Tracheal epithelial cell (primary cell): Measurements from ENCODE around the gene IPCEF1. TPM values are rescaled to one million over a fixed set of nuclear protein-coding genes. Genes with fewer than 3 reads are reported as not detected.

Experiments used
- total RNA-seq: library from RNA; depleted of rRNA; stranded (reverse); fragments of >200 nt; gene quantifications from 2 replicates; pipeline ENCODE4 v1.2.1, GENCODE V29; 2014

Gene IPCEF1, protein sequence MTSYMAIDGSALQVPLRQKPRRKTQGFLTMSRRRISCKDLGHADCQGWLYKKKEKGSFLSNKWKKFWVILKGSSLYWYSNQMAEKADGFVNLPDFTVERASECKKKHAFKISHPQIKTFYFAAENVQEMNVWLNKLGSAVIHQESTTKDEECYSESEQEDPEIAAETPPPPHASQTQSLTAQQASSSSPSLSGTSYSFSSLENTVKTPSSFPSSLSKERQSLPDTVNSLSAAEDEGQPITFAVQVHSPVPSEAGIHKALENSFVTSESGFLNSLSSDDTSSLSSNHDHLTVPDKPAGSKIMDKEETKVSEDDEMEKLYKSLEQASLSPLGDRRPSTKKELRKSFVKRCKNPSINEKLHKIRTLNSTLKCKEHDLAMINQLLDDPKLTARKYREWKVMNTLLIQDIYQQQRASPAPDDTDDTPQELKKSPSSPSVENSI
- under 0.01 TPM in 2 replicates for total RNA-seq

DNA sequence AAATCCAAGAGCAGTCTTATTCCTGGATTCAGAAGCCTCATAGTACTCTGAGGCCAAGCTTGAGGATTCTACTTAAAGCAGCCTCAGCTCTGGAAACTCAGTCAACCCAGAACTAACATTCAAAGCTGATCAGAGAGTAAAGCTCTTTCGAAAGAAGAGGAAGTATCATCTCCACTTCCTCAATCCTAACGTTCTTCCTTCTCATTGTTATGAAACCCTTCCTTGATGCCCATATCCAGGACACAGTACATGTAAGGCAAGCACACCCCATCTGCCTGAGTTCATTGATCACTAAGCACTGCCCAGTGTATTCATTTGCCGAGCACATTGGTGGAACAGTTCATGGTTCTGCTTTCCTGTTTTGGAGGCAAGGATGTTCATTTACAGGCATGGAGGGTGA, at the start of gene IPCEF1:
Gene IPCEF1 (minus strand): TSS at position 114 of the 400 bp plus-strand sequence. CDS start 90,856 bp downstream, outside the sequence.

Other genes with a start within 250 kb of the IPCEF1 start
- gene CNKSR3, start 153.9 kb upstream of the IPCEF1 start, total RNA-seq, result 2.8 and 5.3 TPM in 2 replicates